Endothelial cell (in vitro differentiated cells): ENCODE data around the gene ANKRD63. TPM values are rescaled to one million over a fixed set of nuclear protein-coding genes. Genes with fewer than 3 reads are reported as not detected.

ENCODE experiments used
- DNase-seq: peaks from one replicate; pipeline ENCODE4 v3.0.0; 2021; ENCODE audit warnings: low spot score
- H3K27ac Mint-ChIP-seq: one replicate; pipeline ENCODE4 v1.8.0; 2021; ENCODE audit warnings: mixed read lengths, inconsistent platforms; ENCODE audit not compliant: unreplicated experiment
- H3K27me3 Mint-ChIP-seq: one replicate; pipeline ENCODE4 v1.8.0; 2021; ENCODE audit warnings: mild to moderate bottlenecking, moderate library complexity, mixed read lengths, inconsistent platforms; ENCODE audit not compliant: unreplicated experiment
- H3K36me3 Mint-ChIP-seq: one replicate; pipeline ENCODE4 v1.8.0; 2021; ENCODE audit warnings: mild to moderate bottlenecking, low read depth, mixed read lengths, inconsistent platforms; ENCODE audit not compliant: unreplicated experiment
- H3K4me1 Mint-ChIP-seq: one replicate; pipeline ENCODE4 v1.8.0; 2021; ENCODE audit warnings: mild to moderate bottlenecking, mixed read lengths, inconsistent platforms; ENCODE audit not compliant: unreplicated experiment
- H3K4me3 Mint-ChIP-seq: one replicate; pipeline ENCODE4 v1.8.0; 2021; ENCODE audit warnings: mild to moderate bottlenecking, mixed read lengths, inconsistent platforms; ENCODE audit not compliant: unreplicated experiment
- H3K9me3 Mint-ChIP-seq: one replicate; pipeline ENCODE4 v1.8.0; 2021; ENCODE audit warnings: mixed read lengths, inconsistent platforms; ENCODE audit not compliant: unreplicated experiment
- total RNA-seq: library from RNA; stranded (reverse); fragmentation: NEBNext Ultra II Directional; extraction: Animal tissue kit (Norgen Biotek cat#: 25700); gene quantifications from one replicate; pipeline ENCODE4 v1.2.1, GENCODE V29; 2021; ENCODE audit not compliant: unreplicated experiment
- TF ChIP-seq, protein P1 (sequence below): fragments of 200-600 bp; sonication (generic); IDR thresholded peaks from one replicate; pipeline ENCODE4 v1.5.0; 2021; ENCODE audit warnings: antibody characterized with exemption; ENCODE audit not compliant: unreplicated experiment

The ANKRD63 gene
- total RNA-seq, 1 donor from 2014 or later: not detected

DNA sequence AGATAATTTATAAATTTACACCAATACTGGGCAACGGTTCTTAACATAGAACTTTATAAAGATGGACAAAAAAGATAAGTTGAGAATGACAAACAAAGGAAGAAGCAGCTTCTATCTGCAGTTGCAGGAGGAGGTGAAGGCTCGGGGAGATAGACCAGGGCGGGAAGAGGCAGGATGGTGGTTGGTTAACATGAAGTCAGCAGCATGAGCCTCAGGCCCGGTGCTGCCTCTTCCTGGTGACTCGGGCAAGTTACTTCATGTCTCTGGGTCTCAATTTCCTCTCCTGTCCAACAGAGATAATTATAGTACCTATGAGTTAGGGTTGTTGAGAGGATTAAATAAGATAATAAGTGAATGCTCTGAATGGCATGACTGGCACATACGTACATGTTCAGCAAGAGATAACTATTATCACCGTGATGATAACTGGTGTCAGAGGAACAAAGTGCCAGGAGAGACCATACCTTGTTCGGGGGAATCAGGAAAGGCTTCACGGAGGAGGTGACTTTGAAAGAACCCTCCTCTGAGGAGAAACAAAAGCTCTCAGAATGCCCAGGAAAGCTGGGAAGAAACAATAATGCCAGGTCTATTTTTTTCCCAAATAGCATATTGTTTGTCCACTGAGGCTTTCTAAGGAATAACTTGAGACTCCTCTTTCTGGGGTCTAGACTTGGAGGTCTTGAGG lies 39.6 kb downstream of the ANKRD63 start:
- TF ChIP-seq, protein P1, sequence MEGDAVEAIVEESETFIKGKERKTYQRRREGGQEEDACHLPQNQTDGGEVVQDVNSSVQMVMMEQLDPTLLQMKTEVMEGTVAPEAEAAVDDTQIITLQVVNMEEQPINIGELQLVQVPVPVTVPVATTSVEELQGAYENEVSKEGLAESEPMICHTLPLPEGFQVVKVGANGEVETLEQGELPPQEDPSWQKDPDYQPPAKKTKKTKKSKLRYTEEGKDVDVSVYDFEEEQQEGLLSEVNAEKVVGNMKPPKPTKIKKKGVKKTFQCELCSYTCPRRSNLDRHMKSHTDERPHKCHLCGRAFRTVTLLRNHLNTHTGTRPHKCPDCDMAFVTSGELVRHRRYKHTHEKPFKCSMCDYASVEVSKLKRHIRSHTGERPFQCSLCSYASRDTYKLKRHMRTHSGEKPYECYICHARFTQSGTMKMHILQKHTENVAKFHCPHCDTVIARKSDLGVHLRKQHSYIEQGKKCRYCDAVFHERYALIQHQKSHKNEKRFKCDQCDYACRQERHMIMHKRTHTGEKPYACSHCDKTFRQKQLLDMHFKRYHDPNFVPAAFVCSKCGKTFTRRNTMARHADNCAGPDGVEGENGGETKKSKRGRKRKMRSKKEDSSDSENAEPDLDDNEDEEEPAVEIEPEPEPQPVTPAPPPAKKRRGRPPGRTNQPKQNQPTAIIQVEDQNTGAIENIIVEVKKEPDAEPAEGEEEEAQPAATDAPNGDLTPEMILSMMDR: no peak
- DNase-seq: no peak
- peaks cover 11% of the 10 kb centered on the region for H3K4me1 Mint-ChIP-seq
- H3K4me3 Mint-ChIP-seq: peak overlapping the region; percentile 63
- no peaks in the 10 kb centered on the region for H3K9me3 Mint-ChIP-seq
- peak overlapping the region; percentile 63 for H3K27ac Mint-ChIP-seq
- H3K27me3 Mint-ChIP-seq: peaks cover 8% of the 10 kb centered on the region
- H3K36me3 Mint-ChIP-seq: no peaks in the 10 kb centered on the region

DNA sequence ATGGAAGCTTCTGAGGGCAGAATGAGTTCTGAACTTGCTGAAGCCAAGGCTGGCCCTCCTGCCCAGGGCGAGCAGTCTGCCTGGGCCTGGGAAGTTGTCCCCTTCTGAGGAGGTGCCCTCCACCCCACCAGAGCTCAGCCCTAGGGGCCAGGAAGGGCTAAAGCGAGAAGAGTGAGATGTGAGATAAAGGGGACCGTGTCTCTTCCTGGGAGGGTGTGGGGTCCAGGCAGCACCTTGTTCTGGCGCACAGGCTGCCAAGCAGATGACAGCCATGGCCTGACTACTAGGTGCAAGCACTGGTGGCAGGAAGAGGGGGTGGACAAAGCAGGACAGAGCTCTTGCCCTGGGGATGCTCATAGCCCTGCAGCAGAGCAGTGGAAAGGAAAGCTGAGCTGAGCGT lies 40.3 kb downstream of the ANKRD63 start:
- Mint-ChIP-seq H3K27me3 (peaks cover 12% of the 10 kb centered on the region), H3K27ac (no peak overlapping the region), H3K4me1 (peaks cover 15% of the 10 kb centered on the region), H3K4me3 (no peak overlapping the region), H3K36me3 (no peaks in the 10 kb centered on the region), H3K9me3 (no peaks in the 10 kb centered on the region)
- DNase-seq: no peak
- TF ChIP-seq, protein P1: no peak

DNA sequence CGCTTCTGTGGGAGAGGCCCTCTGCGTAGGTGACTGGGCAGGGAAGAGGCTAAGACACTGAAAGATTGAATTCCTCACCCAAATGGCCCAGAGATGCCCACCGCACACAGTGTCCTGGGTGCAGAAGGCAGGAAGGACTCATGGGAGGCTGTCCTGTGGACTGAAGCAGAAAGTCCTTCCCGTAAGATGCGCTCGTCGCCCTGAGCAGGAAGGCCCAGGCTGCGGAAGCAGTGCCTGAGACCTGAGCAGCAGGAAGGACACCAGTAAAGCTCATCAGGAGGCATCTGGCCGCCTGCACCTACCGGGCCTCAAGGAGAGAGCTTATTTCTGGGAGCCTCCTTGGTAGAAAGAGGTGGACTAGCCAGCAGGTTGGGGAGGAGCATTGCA lies 40.7 kb downstream of the ANKRD63 start:
- H3K4me3 Mint-ChIP-seq: no peak overlapping the region
- peaks cover 12% of the 10 kb centered on the region for H3K27me3 Mint-ChIP-seq
- TF ChIP-seq, protein P1: no peak
- H3K36me3 Mint-ChIP-seq: no peaks in the 10 kb centered on the region
- DNase-seq: no peak
- H3K27ac Mint-ChIP-seq: no peak overlapping the region
- H3K9me3 Mint-ChIP-seq: no peaks in the 10 kb centered on the region
- peaks cover 15% of the 10 kb centered on the region for H3K4me1 Mint-ChIP-seq

DNA sequence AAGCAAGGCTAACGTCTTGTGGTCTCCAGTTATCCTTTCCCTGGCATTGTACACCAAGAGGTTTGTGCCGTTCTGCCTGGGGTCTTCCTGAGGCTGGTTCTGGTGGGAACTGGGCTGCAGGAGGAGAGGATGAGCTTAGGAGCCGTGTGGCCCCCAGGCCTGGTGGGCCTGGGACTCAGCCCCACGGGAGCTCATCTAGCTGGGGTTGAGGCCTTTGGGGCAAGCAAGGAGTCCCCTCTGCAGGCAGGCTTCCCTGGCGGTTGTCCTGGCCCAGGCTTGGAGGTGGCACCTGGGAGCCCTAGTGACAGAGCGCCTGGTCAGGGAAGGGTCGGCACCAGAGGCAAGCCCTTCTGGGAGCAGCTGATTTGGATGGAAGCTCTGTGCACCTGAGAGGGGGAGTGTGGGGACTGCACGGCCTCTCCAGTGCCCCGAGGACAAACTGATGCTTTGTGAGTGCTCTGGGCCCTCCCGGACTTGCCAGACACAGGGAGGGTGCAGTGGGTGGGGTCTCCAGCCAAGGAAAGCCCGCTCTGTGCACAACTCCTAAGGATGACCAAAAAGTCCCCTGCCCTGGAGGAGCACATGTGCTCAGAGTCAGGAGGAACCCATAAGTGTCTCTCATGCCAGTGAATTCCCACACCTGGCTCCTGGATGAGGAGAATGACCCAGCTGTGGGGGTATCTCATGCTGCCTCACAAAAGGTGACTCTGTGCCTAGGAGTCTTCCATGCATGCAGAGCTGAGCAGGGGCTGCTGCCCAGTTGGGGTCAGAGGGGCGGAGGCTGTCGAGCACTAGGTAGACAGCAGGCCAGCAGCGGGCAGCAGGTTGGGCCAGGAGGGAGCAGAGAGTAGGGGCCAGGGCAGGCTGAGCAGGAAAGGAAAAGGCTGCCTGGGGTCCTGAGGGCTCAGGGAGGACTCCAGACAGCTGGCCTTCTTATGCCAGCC lies 41.3 kb downstream of the ANKRD63 start:
- Mint-ChIP-seq H3K4me3 (no peak overlapping the region), H3K27me3 (peaks cover 12% of the 10 kb centered on the region), H3K36me3 (no peaks in the 10 kb centered on the region), H3K9me3 (no peaks in the 10 kb centered on the region), H3K4me1 (peaks cover 15% of the 10 kb centered on the region), H3K27ac (no peak overlapping the region)
- TF ChIP-seq, protein P1: no peak
- no peak for DNase-seq
